ENCODE measurements around the gene SLIT3.

- no peak for TF ChIP-seq EZH2 (IDR thresholded peaks at IDR 0.05)
- TF ChIP-seq CTCF (IDR thresholded peaks at IDR 0.05) = no peak
Measured at GRCh38 chr5:168877132-168877892, 423.6 kb downstream of the SLIT3 start.
